ENCODE data around the gene TPT1. TPM values are rescaled to one million over a fixed set of nuclear protein-coding genes. Genes with fewer than 3 reads are reported as not detected.
"Not testable (repeated sequence)": the region's sequence is repeated elsewhere in the genome, so short reads cannot be mapped to it uniquely, and the experiment has no call there.

TPT1 gene
- total RNA-seq, 1 experiment from 2014 or later = 1,060 TPM

DNA sequence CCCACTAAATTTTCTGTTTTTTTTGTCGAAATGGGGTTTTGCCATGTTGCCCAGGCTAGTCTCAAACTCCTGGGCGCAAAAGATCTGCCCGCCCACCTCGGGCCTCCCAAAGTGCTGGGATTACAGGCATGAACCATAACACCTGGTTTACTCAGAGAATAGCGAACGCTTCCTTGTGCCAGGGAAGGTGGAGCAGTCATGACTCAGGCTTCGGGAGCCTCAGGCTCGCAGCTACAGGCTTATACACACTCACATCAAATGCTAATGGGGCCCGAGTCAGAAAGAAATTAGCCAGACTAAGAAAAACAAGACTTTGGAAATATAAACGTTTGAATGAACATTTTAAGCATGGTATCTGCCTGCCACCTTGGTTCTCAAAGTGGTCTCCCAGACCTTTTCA, 11.0 kb upstream of the TPT1 start:
- Histone ChIP-seq H3K36me3 (replicated peaks; ENCODE audit: control insufficient read depth, insufficient read depth, low read length) (peaks cover 8% of the 10 kb centered on the region), H3K27me3 (ENCODE audit: control insufficient read depth, insufficient read depth, low read length) (no peaks in the 10 kb centered on the region), H3K4me3 (ENCODE audit: insufficient read depth, low read depth, low read length) (no peak overlapping the region)
- no peak for DNase-seq

DNA sequence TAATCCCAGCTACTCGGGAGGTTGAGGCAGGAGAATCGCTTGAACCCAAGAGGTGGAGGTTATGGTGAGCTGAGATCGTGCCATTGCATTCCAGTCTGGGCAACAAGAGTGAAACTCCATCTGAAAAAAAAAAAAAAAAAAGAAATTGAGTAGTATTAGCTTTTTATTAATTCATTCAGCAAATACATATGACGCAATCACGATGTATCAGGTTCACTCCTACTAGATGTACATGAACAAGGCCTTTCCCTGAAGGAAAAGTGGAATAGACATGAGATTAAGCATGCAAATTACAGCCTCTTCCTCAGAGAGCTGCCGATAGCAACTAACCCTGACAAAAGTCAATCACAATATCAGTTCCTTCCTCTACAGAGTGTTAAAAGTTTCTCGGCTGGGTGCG, 9.2 kb upstream of the TPT1 start:
- DNase-seq = no peak
- Histone ChIP-seq H3K4me3 (ENCODE audit: insufficient read depth, low read depth, low read length) (no peak overlapping the region), H3K36me3 (replicated peaks; ENCODE audit: control insufficient read depth, insufficient read depth, low read length) (peaks cover 6% of the 10 kb centered on the region), H3K27me3 (ENCODE audit: control insufficient read depth, insufficient read depth, low read length) (no peaks in the 10 kb centered on the region)

DNA sequence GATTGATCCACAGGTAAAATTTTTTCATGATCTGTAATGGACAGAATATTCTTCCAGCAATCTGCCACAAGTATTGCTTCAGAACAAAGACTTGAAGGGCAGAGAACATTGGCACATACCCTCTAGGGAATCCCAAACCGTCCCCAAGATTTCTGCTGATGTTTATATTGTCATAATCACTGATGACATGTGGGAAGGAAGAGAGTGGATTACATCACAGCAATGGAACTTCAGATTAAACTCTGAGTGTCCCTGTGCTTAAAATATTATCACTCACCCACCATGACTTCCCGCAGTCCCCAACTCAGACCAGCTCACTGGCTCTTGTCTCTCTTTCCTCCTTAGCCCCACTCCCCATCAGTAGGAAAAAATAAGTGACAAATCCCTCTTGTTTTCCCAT, 8.5 kb upstream of the TPT1 start:
- H3K4me3 ChIP-seq (ENCODE audit: insufficient read depth, low read depth, low read length) = no peak overlapping the region
- no peak for DNase-seq
- no peaks in the 10 kb centered on the region for H3K27me3 ChIP-seq (ENCODE audit: control insufficient read depth, insufficient read depth, low read length)
- H3K36me3 ChIP-seq (replicated peaks; ENCODE audit: control insufficient read depth, insufficient read depth, low read length) = peaks cover 8% of the 10 kb centered on the region

DNA sequence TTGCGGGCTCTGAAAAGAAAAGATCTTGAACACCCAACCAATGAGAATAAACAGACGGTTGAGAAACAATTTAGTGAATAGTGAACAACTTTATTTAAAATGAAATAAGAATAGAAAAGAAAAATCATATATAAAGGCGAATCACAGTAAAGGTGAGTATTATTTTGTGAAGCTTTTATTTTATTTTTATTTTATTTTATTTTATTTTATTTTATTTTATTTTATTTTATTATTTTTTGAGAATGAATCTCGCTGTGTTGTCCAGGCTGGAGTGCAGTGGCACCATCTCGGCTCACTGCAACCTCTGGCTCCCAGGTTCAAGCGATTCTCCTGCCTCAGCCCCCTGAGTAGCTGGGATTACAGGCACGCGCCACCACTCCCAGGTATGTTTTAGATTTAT, 3.1 kb upstream of the TPT1 start:
- not testable (repeated sequence) for DNase-seq; H3K4me3 ChIP-seq (ENCODE audit: insufficient read depth, low read depth, low read length); H3K27me3 ChIP-seq (ENCODE audit: control insufficient read depth, insufficient read depth, low read length)
- H3K36me3 ChIP-seq (replicated peaks; ENCODE audit: control insufficient read depth, insufficient read depth, low read length) = peaks cover 10% of the 10 kb centered on the region

DNA sequence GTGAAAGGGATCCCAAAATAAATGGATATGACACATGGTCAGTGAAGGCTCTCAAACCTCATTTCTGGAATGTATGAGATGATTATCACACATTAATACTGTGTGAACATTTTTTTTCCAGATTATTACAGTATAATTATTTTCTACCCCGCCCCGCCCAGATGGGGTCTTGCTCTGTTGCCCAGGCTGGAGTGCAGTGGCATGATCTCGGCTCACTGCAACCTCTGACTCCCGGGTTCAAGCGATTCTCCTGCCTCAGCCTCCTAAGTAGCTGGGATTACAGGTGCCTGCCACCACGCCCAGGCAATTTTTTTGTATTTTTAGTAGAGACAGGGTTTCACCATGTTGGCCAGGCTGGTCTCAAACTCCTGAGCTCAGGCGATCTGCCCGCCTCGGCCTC, 2.1 kb upstream of the TPT1 start:
- H3K4me3 ChIP-seq (ENCODE audit: insufficient read depth, low read depth, low read length) = not testable (repeated sequence)

DNA sequence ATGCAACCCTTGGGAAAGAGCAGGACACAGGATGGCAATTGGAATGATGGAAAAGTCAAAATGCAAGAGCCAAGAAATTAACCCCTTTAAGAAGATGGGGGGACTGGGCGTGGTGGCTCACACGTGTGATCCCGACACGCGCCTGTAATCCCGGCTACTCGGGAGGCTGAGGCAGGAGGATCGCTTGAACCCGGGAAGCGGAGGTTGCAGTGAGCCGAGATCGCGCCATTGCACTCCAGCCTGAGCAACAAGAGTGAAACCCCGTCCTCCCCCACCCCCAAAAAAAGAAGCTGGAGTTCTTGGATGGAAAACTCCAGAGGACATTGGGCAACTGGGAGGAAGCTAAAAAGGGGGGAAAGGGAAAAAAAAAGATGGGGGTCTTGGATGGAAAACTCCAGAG, 1.7 kb upstream of the TPT1 start:
- DNase-seq; H3K4me3 ChIP-seq (ENCODE audit: insufficient read depth, low read depth, low read length); H3K27me3 ChIP-seq (ENCODE audit: control insufficient read depth, insufficient read depth, low read length): not testable (repeated sequence)
- peaks cover 22% of the 10 kb centered on the region for H3K36me3 ChIP-seq (replicated peaks; ENCODE audit: control insufficient read depth, insufficient read depth, low read length)

More for the DNA sequence above, 2.1 kb upstream of the TPT1 start:
- H3K36me3 ChIP-seq (replicated peaks; ENCODE audit: control insufficient read depth, insufficient read depth, low read length) = peaks cover 18% of the 10 kb centered on the region
- H3K27me3 ChIP-seq (ENCODE audit: control insufficient read depth, insufficient read depth, low read length); DNase-seq: not testable (repeated sequence)

DNA sequence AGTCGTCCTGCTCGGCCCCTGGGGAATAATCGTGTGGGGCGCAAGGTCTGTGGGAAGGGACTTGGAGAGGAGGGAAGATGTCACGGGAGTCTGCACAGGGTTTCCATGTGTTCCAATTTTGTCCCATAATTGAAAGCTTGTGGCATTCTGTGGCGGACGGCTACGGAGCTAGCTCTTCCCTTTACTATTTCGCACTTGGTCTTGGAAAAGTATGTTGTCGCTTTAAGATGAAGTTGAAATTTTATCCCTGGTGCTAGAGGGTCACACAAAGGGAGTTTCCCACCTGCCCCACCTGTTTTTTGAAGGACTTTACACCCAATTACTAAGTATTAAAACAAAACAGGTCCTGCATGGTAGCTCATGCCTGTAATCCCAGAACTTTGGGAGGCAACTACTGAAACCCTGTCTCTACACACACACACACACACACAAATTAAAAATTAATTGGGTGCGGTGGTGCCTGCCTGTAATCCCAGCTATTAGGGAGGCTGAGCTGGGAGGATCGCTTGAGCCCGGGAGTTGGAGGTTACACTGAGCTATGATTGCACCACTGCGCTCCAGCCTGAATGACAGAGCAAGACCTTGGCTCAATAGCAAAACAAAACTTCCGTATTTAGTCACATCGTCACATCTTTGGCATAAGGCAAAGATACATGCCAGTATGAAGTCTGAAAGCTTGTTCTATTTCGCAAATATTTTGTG, 967 bp upstream of the TPT1 start:
- DNase-seq = no peak
- Histone ChIP-seq H3K27me3 (ENCODE audit: control insufficient read depth, insufficient read depth, low read length) (no peaks in the 10 kb centered on the region), H3K4me3 (ENCODE audit: insufficient read depth, low read depth, low read length) (peak overlapping the region; percentile 98), H3K36me3 (replicated peaks; ENCODE audit: control insufficient read depth, insufficient read depth, low read length) (peaks cover 26% of the 10 kb centered on the region)

DNA sequence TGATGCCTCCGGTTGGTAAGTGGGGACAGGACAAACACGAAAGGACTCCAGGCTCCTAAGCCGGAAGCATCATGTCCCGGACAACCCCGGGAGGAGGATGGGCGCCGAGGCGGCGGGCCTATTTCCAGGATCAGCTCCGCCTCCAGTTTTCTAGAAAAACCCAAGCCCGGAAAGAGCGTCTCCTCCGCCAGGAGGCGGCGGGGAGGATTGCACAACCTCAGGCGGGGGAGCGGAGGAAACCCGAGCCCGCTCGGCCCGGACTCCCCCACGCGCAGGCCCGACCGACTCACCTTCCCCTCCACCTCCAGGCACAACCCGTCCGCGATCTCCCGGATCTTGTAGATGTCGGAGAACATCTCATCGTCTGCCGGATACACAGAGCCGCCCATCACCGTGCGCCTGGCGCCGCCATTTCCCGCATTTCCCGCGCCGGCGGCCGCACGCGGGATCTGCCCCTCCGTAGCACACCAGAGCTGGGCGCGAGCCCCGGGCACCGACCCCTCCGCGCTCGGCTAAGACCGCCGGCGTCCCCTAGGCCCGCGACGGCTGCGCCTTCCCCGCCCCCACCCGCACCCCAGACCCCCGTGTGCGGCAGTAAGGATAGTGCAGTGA, 455 bp downstream of the TPT1 start:
- Histone ChIP-seq H3K36me3 (replicated peaks; ENCODE audit: control insufficient read depth, insufficient read depth, low read length) (peaks cover 35% of the 10 kb centered on the region), H3K4me3 (ENCODE audit: insufficient read depth, low read depth, low read length) (peak overlapping the region; percentile 98), H3K27me3 (ENCODE audit: control insufficient read depth, insufficient read depth, low read length) (no peaks in the 10 kb centered on the region)
- peak; percentile 82 for DNase-seq

DNA sequence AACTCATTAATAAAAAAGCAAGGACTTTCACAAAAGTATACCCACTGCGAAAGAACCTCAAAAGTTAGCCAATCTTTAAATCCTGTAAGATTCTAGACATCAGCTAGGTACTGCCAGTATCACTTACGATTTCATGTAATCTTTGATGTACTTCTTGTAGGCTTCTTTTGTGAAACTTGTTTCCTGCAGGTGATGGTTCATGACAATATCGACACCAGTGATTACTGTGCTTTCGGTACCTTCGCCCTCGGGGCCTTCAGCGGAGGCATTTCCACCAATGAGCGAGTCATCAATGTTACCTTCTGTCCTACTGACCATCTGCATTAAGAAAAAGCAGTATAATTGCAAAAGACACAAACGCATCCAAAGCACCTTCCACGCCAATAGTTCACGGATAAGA, 1.1 kb downstream of the TPT1 start:
- peaks cover 39% of the 10 kb centered on the region for H3K36me3 ChIP-seq (replicated peaks; ENCODE audit: control insufficient read depth, insufficient read depth, low read length)
- H3K27me3 ChIP-seq (ENCODE audit: control insufficient read depth, insufficient read depth, low read length) = no peaks in the 10 kb centered on the region
- peak overlapping the region; percentile 98 for H3K4me3 ChIP-seq (ENCODE audit: insufficient read depth, low read depth, low read length)
- DNase-seq = no peak

DNA sequence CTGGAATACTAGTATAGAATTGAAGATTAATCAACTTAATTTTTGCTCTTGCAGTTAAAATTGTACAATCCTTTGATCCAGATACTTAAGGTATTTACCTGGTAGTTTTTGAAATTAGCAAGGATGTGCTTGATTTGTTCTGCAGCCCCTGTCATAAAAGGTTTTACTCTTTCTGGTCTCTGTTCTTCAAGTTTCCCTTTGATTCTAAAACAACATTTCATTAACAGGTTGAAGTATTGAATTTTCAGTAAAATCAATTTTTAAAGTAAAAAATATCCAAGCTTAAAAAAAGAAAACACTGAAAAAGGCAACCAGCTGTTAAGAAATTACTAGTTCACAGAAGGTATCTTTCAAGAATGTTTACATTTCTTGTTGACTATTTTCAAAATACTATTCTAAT, 1.6 kb downstream of the TPT1 start:
- H3K36me3 ChIP-seq (replicated peaks; ENCODE audit: control insufficient read depth, insufficient read depth, low read length) = peaks cover 36% of the 10 kb centered on the region

DNA sequence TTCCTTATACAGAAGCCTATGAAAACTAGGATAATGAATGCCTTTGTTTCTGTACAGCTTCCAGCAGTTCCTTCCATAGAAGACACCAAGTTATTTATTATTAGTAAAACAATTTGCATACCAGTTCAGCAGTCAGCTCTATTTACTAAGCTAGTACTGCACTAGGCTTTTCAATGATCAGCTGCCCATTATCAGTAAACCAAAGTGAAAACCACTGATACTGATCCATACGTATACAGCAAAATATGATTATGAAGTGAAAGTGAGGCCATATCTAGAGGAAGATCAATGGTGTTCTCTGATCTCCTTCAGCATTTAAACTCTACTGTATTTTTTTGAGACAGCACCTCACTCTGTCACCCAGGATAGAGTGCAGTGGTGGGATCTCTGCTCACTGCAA, 3.2 kb downstream of the TPT1 start:
- no peak for DNase-seq
- Histone ChIP-seq H3K27me3 (ENCODE audit: control insufficient read depth, insufficient read depth, low read length) (no peaks in the 10 kb centered on the region), H3K36me3 (replicated peaks; ENCODE audit: control insufficient read depth, insufficient read depth, low read length) (peaks cover 35% of the 10 kb centered on the region), H3K4me3 (ENCODE audit: insufficient read depth, low read depth, low read length) (no peak overlapping the region)

More for the DNA sequence above, 1.6 kb downstream of the TPT1 start:
- no peaks in the 10 kb centered on the region for H3K27me3 ChIP-seq (ENCODE audit: control insufficient read depth, insufficient read depth, low read length)
- H3K4me3 ChIP-seq (ENCODE audit: insufficient read depth, low read depth, low read length) = peak overlapping the region; percentile 98; the same call in 1 of the 2 replicates
- DNase-seq = no peak

DNA sequence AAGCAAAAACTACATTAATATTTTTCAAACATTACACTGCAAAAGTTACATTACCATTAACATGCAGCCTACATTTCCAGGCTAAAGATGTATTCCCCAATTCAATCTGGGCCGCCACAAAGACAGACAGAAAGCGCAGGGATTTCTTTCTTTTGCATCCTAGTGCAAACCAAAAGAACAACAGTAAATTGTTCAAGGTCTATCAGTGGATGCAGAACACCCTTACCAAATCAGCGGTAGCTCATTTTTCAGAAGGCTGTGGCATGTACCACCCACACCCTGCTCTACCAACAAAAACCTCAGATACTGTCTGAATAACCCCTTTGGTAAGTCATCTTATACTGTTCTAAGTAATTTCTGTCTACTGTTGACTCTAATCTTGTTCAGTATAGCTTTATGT, 3.6 kb downstream of the TPT1 start:
- H3K4me3 ChIP-seq (ENCODE audit: insufficient read depth, low read depth, low read length) = no peak overlapping the region
- no peaks in the 10 kb centered on the region for H3K27me3 ChIP-seq (ENCODE audit: control insufficient read depth, insufficient read depth, low read length)
- H3K36me3 ChIP-seq (replicated peaks; ENCODE audit: control insufficient read depth, insufficient read depth, low read length) = peaks cover 35% of the 10 kb centered on the region
- no peak for DNase-seq

DNA sequence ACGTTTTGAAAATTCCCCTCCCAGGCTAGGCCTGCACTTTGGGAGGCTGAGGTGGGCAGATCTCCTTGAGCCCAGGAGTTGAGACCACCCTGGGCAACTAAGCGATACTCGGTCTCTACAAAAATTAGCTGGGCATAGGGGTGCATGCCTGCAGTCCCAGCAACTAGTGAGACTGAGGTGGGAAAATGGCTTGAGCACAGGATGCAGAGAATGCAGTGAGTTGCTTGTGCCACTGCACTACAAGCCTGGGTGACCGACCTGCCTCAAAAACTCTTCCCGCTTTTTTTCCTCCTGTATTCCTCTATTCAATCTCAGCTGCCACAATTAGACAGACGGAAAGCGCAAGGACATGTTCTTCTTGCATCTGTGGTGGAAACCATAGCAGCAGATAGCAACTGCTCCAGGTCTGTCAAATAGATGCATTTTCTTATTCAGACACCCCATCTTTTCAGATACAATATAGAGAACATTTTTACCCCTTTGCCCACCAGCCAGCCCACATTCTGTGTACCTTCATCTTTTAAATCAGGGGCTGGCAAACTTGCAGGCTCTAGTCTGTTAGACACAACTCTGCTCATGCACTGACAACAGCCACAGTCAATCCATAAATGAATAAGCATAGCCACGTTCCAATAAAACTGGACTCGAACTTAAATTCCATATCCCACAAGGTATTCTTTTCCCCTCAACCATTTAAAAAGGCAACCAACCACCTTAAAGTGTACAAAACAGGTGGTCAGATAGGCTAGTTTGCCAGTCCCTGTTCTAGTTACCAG, 4.8 kb downstream of the TPT1 start:
- peaks cover 35% of the 10 kb centered on the region for H3K36me3 ChIP-seq (replicated peaks; ENCODE audit: control insufficient read depth, insufficient read depth, low read length)
- H3K4me3 ChIP-seq (ENCODE audit: insufficient read depth, low read depth, low read length) = no peak overlapping the region
- no peak for DNase-seq
- H3K27me3 ChIP-seq (ENCODE audit: control insufficient read depth, insufficient read depth, low read length) = no peaks in the 10 kb centered on the region

DNA sequence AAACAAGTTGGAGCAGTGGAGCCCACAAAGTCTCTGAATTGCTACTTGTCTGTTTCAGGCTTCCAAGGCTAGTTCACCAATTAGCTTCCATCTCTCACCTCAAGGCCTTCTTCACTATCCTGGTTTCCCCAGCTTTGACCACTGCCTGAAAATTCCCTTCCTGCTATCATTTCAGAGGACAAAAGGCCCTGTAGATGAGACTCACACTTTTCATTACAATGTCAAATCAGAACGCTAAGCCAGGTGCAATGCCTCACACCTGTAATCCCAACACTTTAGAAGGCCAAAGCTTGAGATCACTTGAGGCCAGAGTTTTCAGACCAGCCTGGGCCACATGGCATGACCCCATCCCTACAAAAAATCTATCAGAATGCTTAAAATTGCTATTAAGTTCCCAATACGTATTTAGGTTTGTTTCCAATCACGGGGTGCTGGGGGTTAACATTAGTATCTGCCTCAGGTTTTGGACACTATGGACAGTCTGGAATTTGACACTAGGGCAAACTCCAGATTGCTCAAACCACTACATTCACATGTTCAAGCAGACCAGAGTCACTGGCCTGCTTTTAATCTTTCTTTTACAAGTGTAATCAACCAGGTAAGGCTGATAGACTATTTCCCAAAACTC, 5.5 kb downstream of the TPT1 start:
- H3K36me3 ChIP-seq (replicated peaks; ENCODE audit: control insufficient read depth, insufficient read depth, low read length) = peaks cover 35% of the 10 kb centered on the region
- H3K4me3 ChIP-seq (ENCODE audit: insufficient read depth, low read depth, low read length) = no peak overlapping the region
- no peak for DNase-seq
- H3K27me3 ChIP-seq (ENCODE audit: control insufficient read depth, insufficient read depth, low read length) = no peaks in the 10 kb centered on the region
